Measurements from ENCODE around the gene MEGF10.

Gene MEGF10

GRCh38 chr5:127415034-127415433 lies 124.4 kb downstream of the MEGF10 start:
- no peak overlapping the region for H3K4me3 ChIP-seq (ENCODE audit: low read depth, low read length)
- no peak for TF ChIP-seq CTCF (IDR thresholded peaks at IDR 0.05; ENCODE audit: borderline replicate concordance, insufficient read depth, low read depth, low read length)

GRCh38 chr5:127416906-127417305 lies 126.3 kb downstream of the MEGF10 start:
- TF ChIP-seq CTCF (IDR thresholded peaks at IDR 0.05; ENCODE audit: borderline replicate concordance, insufficient read depth, low read depth, low read length) = no peak
- no peak overlapping the region for H3K4me3 ChIP-seq (ENCODE audit: low read depth, low read length)

- no peak overlapping the region for H3K4me3 ChIP-seq (ENCODE audit: low read depth, low read length)
- no peak for TF ChIP-seq CTCF (IDR thresholded peaks at IDR 0.05; ENCODE audit: borderline replicate concordance, insufficient read depth, low read depth, low read length)
These were observed 126.9 kb downstream of the MEGF10 start for GRCh38 chr5:127417528-127417927.

- no peak for TF ChIP-seq CTCF (IDR thresholded peaks at IDR 0.05; ENCODE audit: borderline replicate concordance, insufficient read depth, low read depth, low read length)
- H3K4me3 ChIP-seq (ENCODE audit: low read depth, low read length) = no peak overlapping the region
These were observed 127.8 kb downstream of the MEGF10 start for GRCh38 chr5:127418367-127418766.

- no peak overlapping the region for H3K4me3 ChIP-seq (ENCODE audit: low read depth, low read length)
- no peak for TF ChIP-seq CTCF (IDR thresholded peaks at IDR 0.05; ENCODE audit: borderline replicate concordance, insufficient read depth, low read depth, low read length)
These were observed 128.5 kb downstream of the MEGF10 start for GRCh38 chr5:127418974-127419682.

GRCh38 chr5:127419683-127420257 lies 129.2 kb downstream of the MEGF10 start:
- H3K4me3 ChIP-seq (ENCODE audit: low read depth, low read length) = no peak overlapping the region
- TF ChIP-seq CTCF (IDR thresholded peaks at IDR 0.05; ENCODE audit: borderline replicate concordance, insufficient read depth, low read depth, low read length) = no peak

- TF ChIP-seq CTCF (IDR thresholded peaks at IDR 0.05; ENCODE audit: borderline replicate concordance, insufficient read depth, low read depth, low read length) = no peak
- H3K4me3 ChIP-seq (ENCODE audit: low read depth, low read length) = no peak overlapping the region
These were observed 130.2 kb downstream of the MEGF10 start for GRCh38 chr5:127420758-127421157.

All from GM12875 (cell line).